Femur (tissue), 1 donor: ENCODE results near the gene CHST11.

ENCODE experiments used
- DNase-seq: peaks from one replicate; pipeline ENCODE4 v3.0.0-alpha.2; 2017

Gene CHST11

DNA sequence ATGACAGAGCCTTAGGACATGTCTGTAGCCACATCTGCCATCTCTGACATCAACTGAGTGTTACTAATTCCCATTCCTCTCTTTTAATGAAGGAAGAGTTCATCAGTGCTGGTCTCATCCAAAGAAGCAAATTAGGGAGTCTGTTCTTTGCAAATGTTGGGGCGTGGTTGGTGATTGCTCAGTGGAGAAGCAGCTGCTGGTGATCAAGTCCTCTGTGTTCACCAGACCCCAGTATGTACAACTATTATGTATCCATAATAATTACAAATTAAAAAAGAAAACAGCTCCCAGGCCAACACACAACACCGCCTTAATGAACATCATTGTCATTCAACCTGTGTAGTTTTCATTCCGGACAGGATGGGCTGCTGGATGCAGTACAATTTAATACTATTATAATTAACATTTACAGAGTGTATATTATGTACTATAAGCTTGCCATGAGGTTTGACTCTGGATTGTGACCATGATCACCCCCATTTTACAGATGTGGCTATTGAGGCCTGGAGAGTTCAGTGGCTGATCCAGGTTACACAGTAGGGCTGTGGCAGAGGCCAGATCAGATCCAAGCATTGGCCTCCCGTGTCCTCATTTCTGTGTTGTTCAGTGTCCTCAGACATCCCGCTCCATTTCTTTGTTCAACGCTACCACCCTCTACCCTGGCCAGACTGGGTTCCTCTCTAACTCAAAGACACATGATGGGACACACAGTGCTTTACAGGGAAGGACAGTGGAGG lies 179.0 kb downstream of the CHST11 start:
- DNase-seq, result no peak

DNA sequence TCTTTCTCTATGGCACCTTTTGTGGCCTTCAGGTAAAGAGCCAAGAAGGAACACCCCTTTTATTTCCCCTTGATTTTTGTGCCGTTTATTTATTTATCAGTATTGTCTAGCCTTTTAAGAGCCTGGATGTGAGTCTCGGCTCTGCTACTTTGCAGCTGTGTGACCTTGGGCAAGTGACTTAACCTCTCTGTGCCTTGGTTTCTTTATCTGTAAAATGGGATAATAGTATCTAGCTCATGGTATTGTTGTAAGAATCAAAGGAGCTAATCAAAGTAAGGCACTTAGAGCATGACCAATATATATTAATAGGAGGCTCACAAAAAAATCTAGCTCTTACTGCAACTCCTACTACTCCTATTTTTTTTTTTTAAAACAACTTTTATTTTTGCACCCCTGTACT lies 179.7 kb downstream of the CHST11 start:
- no peak for DNase-seq

DNA sequence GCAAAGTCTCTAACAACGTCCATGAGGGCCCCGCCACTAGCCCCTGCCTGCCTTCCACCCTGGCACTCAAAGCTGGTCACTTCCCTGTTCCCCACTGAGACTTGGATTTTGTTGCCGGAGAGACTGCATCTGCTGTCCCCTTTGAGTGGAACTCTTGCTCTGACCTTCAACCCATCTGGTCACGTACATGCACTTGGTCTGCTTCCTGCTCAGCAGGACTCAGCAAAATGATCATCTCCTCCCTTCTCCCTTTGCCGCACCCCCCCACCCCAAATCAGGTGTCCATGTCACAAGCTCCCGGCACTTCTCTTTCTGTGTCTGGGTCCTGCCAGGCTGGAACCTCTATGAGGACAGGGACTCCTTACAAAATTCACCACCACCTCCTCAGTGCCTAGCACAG lies 180.9 kb downstream of the CHST11 start:
- no peak for DNase-seq

DNA sequence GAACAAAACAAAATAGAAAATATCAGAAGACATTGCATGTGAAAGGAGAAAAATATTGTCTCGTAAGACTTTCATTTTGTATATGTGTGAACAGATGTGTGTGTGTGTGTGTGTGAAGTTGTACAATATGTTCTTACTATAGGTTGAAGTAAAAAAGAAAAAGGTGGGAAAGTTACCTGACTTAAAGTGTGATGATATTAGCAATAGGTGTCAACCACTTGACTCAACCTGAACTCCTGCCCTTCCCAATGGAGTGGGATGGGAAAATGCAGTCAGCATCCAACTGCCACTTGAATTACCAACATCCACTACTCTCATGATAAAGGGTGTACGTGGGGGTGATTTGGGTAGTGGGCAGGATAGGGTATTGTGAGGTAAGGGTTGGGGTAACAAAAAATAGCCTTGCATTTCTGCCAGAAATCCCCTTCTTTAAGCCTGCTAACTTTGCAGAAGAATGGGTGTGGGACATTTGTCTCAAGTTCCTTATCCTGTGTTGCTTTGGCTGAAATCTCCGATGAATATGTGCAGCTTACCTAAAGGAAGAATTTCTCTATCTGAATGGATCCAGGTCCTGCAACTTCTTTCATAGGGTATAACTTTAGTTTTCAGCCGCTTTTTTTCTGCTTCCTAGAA lies 181.6 kb downstream of the CHST11 start:
- no peak for DNase-seq

DNA sequence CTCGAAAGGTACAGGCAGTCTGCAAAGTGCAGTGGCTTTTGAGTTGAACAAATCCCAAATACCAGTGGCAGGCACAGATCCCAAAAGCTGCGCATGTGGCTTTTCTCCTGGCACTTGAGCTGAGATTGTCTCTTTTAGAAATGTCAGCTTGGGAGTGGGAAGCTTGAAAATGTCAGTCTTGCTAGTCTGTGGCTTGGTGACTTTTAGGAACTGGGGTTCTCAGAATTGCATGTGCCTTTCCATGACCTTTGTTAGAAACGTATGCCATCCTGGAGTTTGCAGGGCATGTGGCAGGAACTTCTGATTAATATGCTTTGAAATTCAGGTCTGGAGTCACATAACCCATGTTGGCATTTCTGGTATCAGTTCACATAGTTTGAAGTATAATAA lies 182.1 kb downstream of the CHST11 start:
- DNase-seq, result no peak

DNA sequence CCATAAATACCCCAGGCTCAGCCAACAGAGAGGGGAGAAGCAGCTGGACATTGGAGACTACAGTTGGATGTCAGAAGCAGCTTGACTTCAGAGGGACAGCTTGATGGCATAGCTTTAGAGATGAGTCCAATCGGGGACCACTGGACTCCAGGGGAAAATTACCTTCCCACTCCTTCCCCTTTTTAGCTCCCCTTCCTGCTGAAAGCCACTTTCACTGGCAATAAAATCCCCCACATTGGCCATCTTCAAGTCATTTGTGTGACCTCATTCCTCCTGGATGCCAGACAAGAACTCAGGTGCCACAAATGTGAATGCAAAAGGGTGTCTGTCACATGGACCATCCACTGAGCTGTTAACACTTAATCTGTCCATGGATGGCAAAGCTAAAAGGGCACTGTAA lies 184.2 kb downstream of the CHST11 start:
- DNase-seq, result no peak

DNA sequence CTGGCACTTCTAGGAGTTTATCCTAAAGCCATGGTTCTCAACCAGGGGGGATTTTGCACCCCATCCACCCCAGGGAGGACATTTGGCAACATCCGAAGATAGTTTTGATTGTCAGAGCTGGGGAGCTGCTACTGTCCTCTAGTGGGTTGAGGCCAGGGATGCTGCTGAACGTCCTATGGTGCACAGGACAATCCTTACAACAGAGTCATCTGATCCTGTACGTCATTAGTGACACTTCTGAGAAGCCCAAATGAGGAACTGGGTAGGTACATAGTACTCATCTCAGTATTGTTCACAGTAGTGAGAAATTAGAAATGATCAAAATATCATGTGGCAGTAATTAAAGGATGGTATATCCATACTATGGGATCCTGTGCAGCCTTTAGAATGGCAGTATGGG lies 185.1 kb downstream of the CHST11 start:
- no peak for DNase-seq

DNA sequence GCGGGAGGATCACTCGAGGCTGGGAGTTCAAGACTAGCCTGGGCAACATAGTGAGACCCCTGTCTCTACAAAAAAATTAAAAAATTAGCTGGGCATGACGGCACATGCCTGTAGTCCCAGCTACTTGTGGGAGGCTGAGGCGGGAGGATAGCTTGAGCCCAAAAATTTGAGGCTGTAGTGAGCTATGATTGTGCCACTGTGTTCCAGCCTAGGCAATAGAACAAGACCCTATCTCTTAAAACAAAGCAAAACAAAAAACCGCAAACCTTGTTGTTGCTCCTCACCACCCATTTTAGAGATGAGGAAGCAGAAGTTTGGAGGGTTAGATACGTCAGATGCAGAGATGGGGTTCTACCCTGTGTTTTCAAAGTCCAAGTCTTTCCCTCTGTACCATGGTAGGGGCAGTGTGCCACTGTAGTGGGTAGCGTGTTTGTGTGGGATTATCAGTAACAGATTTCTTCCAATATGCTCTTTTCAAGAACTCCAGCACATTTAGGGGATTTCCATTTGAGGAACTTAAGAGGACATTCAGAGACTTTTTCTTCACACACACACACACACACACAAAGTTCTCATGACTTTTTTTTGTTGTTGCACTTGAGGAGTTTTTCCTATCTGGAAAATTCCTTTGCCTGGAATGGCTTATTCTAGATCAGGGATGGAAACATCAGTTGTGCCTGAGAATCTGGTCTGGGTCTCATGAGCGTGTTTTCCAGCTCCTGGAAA lies 186.5 kb downstream of the CHST11 start:
- no peak for DNase-seq

DNA sequence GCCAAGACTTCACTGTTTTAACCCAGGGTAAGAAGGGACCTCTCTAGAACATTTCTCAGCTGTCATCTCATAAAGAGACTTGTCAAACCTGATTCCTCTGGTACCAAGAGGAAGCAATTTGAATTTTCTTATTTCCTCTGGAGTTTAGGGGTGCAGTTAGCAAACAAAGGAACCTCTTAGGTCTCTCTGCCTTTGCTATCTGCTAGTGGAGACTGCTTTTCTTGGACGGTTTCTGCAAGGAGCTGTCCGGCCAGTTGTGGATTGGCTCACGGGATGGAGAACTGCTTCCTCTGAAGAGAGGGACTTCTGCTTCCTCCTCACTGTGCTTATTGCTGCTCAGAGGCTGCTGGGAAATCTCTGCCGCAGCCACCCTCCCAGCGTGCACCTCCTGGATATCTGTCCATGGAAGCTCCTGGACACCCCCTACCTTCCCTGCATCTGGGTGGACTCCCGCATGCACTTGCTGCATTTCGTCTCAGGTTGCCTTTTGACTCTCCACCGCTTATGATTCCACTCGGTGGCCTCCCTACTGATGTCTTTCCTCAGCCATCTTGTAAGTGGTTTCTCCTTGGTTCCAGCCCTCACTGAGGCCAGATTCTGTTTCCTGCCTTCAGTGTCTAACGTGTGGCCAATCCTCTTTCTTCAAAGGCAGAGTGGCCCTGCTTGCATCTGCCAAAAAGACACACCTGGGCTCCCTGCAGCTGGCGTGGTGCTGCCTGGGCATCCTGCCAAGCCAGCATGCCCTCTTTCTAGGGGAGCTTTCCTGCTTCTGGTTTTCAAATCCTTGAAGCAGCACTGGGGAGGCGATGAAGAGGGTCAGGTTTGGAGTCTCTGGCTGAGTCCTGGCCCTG lies 187.3 kb downstream of the CHST11 start:
- no peak for DNase-seq

DNA sequence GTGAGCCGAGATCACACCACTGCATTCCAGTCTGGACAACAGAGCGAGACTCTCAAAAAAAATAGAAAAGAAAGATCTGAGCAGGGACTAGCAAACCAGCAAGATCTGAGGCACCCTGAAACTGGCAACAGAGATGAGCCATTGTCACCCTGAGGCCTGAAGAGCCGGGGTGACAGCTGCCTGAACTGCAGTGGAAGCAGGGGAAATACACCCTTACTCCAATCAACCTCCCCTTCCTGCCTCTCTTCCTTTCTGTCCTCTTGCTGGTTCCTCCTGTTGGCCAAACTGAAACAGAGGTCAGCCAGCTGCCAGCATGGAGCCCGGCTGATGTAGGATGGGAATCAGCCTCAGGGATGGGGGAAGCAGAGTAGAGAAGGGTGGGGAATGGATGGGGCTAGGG lies 192.0 kb downstream of the CHST11 start:
- DNase-seq, result no peak

DNA sequence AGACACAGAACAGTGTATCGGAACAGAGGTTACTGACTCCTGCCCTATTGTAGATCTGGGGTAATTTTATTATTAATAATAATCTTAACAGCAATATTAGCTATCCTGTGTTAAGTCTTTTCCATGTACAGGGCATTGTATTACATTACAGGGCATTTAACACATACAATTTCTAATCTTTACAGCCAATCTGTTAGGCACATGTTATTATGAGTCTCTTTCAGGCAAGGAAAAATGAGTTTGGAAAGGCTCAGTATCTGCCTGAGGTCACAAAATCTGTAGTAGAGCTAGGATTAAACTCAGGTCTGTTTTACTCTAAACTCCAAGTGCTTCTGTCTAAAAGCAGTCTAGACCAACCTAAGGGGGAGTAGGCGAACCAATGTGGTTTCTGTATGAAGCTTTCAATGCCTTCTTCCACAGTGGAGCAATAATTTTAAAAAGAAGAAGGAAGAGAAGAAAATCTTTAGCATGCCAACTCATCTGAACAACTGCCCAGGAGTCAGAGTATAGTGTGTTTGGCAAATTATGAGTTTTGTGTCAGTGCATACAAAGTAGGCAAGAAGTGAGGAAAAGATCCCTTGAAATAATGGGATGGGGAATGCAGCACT lies 192.6 kb downstream of the CHST11 start:
- DNase-seq, result no peak

DNA sequence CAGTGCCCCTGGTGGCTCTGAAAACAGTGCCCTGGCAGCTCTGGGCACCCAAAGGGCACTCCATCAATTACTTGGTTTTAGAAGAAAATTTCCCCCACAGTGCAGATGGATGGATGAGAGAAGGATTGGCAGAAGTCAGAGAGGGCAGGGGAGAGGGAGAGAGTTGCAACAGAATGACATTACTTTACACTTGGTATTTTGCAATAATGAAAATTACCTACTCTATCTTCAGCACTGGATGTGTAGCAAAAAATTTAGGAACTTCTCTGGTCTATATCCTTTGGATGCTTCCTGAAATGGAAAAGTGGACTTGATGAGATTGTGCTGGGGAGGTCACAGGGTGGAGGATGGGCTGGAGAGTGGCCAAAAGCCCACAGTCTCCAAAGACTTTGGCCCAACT lies 193.2 kb downstream of the CHST11 start:
- DNase-seq, result no peak

DNA sequence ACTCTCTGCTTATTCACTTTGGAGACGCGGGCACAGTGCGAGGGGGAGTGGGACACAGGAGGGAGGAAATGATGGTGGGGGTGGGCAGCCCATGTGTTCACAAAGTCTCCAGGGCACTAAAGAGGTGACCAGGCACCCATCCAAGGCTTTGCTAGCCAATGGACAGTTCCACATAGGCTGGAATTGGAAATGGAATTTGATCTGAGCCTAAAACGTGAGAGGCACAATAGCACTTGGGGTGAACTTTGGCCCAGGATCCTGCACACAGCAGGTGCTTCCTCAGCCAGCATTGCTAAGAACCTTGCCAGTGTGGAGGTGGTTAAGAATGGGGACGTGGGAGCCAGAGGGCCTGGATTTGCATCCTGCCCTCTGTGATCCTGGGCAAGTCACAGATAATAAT lies 193.8 kb downstream of the CHST11 start:
- DNase-seq, result no peak

DNA sequence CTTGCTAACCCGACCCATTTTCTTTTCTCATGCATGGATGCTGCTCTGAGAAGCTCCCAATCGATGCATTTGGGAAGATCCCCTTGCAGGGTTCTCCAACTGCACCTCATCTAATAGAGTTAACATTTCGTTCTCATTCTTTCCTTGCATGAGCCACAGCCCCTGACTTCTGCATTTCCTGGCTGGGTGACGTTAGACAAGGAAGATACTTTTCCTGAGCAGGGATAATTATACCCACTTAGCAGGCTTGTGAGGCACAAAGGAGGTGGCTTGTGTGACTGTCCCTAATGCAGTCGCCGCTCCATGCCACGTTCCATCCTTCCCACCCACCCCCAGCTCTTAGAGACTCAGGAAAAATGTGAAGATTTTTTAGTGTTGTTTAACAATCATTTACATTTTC lies 195.1 kb downstream of the CHST11 start:
- no peak for DNase-seq

DNA sequence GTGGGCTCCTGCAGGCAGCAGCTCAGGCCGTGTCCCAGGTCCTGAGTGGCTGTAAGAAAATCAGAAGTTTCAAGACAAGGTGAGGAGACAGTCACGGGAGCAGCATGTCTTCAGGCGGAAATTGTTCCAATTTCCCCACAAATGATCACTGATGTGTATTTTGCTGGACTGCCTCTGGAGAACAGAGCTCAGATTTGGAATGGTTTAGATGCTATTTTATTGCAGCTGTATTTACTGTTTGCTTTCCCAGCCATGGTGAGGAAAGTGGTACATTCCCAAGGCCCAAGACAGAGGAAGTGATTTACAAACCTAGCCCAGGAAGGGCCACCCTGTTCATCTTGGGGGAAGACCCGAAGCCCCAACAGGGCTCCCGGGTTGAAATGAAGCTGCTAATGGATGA lies 195.6 kb downstream of the CHST11 start:
- no peak for DNase-seq

DNA sequence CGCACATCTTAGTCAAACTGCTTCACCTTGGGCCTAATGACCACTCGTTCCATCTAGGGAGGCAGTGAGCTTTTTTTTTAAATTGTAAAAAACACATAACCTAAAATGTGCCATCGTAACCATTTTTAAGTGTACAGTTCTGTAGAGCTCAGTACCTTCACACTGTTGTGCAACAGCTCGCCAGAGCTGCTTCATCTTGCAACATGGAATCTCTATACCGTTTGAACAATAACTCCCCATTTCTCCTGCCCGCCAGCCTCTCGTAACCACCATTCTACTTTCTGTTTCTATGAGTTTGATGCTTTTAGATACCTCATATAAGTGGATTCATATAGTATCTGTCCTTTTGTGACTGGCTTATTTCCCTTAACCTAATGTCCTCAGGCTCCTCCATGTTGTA lies 196.2 kb downstream of the CHST11 start:
- DNase-seq, result no peak

DNA sequence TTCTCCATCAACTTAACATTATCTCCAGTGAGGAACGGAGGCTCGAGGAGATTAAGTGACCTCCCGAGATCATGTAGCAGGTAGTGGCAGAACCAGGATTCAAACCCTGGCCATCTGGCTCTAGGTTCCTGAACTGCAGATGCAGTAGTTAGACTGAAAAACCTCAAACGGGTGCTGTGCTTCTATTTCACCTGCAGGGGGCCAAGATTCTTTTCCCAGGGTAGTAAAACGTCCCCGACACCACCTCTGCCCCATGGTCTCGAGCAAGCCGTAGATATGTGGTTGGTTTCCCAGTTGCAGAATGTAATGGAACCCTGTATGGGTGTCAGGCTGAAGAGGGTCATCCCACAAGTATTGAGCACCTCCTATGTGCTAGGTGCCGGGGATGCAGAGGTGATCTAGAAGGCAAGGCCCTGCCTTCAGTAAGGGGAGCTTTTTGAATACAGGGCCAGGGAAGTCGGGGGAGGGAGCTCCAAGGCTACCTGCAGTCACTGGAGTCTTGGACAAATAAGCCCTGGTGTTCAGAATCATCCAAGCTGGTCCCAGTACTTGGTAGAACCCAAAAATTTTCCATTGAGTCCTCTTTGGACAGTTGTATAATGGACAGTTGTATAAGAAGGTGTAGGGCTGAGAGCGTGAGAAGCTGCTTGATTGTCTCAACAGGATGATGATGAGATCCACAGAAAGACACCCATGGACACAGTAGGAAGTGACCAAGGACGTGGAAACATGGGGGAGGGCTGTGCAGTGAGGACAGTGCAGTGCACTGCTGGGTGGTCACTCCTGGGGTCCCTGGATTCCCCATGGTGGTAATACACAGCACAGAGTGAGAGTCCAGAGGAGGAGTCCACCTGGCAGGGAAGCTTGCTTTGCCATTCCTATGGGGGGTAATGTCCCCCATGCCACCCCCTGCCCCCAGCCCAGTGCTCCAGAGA lies 197.2 kb downstream of the CHST11 start:
- no peak for DNase-seq

DNA sequence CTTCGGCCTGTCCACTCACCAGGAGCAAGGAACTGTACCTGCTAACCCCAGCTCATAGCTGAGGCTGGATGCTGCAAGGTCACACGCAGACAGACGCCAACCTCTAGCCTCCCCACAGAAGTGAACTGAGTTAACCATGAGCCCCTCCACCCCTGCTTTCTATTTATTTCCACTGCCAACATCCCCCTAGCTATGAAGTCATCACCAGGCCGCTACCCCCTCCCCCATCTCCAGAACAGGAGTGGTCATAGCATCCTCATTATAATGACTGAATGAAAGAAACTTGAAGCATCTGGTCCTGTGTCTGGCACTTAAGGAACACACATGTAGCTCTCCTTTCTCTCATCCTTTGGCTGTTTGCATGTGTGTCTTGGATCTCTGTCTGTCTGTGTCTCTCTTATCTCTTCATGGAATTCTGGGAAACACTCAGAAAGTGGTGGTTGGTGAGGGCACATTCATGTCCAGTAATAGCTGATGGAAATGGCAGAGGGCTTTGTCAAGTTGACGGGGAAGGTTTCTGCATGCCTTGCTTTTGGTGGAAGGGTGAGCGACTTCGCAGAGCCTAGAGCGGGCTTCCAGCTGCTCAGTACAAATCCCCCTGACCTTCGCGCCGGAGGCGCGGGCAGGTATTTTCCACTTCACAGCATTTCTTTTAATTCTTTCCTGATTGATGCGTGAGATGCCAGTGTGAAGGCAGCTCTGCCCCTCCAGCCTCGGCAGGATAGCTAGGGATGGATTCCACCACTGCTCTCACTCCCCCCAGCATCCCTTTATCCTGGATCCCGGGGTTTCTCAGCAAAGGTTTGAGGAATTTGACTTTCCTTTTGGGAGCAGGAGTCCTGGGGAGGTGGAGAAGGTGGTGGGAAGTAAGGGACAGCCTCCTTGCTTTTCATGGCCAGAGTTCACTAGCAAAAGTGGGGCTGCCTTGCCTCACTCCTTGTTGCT lies 198.2 kb downstream of the CHST11 start:
- no peak for DNase-seq

DNA sequence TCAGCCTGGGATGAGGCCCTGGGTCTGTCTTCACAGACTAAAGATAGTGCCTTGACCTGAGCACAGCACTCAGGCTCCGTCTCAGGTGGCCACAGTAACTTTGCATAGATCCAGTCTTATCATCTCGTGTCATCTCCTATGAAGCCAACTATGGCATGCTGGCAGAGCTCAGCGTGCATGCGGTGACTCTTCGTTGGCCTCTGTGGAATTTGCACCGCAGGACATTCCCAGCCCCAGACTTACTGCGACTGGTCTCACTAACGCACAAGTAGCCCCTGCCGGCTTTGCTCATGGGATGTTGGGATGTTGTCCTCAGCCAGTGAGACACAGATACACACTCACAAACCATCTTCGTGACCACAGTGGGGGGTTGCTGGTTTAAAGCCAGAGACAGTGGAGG lies 199.6 kb downstream of the CHST11 start:
- no peak for DNase-seq

DNA sequence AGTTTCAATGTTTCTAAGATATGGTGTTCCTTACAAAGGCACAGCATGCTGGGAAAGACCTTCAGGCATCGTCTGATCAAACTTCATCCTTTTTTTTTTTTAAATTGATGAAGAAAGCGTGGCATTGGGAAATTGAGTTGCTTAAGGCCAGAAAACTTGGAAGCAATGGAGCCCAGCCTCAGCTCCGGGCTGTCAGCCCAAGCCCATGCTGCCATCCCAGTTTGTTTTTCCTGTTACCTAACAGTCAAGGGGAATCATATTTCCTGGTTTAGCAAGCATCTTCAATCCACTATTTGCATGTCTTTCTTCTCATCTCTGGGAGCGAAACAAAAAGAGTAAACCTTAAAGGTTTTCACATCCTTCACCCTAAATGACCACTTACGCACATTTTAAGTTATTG lies 200.2 kb downstream of the CHST11 start:
- no peak for DNase-seq
